H1 (cell line): ENCODE data around the gene SYNJ2. TPM values are rescaled to one million over a fixed set of nuclear protein-coding genes. Genes with fewer than 3 reads are reported as not detected.

Source experiments
- CTCF ChIA-PET: fragments of 300-600 bp; sonication (Branson Sonifier 250); formaldehyde crosslinking; loops from one replicate; lab custom pipeline; 2021; ENCODE audit not compliant: partially characterized antibody; lab: Charles Lee
- POLR2A ChIA-PET: fragments of 300-600 bp; sonication (Branson Sonifier 250); formaldehyde crosslinking; loops from one replicate; lab custom pipeline; 2021; ENCODE audit warnings: inconsistent platforms; ENCODE audit not compliant: partially characterized antibody; lab: Charles Lee
- DNase-seq, 2 experiments: peaks; one replicate each; pipeline versions ENCODE4 v3.0.0 to v3.0.0-alpha.2; 2010 to 2022; ENCODE audit warnings: low spot score in 2 of 2, low read depth in 1 of 2, mixed read lengths in 1 of 2
- FAIRE-seq: peaks from 2 replicates; lab custom pipeline; 2011; peaks lifted over from hg19 to GRCh38; lab: Jason Lieb, UNC
- H2AFZ ChIP-seq: 2 replicates; pipeline ENCODE4 v1.8.1; 2012; ENCODE audit warnings: low read length, inconsistent platforms
- H2AK5ac ChIP-seq: 2 replicates; pipeline ENCODE4 v1.6.1; 2013; ENCODE audit warnings: low read depth, low read length
- H2BK120ac ChIP-seq: replicated peaks from 2 replicates; pipeline ENCODE3; 2013; ENCODE audit warnings: low read depth, low read length, inconsistent platforms
- H2BK12ac ChIP-seq: 2 replicates; pipeline ENCODE4 v1.6.1; 2013; ENCODE audit warnings: low read depth, low read length
- H2BK15ac ChIP-seq: 2 replicates; pipeline ENCODE4 v1.6.1; 2013; ENCODE audit warnings: low read length
- H2BK20ac ChIP-seq: 2 replicates; pipeline ENCODE4 v1.6.1; 2013; ENCODE audit warnings: low read length
- H2BK5ac ChIP-seq: 2 replicates; pipeline ENCODE4 v1.6.1; 2013; ENCODE audit warnings: low read depth, low read length
- H3K14ac ChIP-seq: 2 replicates; pipeline ENCODE4 v1.6.1; 2013; ENCODE audit warnings: inconsistent platforms; ENCODE audit not compliant: insufficient read length
- H3K18ac ChIP-seq: 2 replicates; pipeline ENCODE4 v1.6.1; 2013; ENCODE audit warnings: low read length; ENCODE audit errors: extremely low read depth
- H3K23ac ChIP-seq: 2 replicates; pipeline ENCODE4 v1.6.1; 2013; ENCODE audit warnings: inconsistent platforms; ENCODE audit not compliant: insufficient read length
- H3K23me2 ChIP-seq: 2 replicates; pipeline ENCODE4 v1.6.1; 2013; ENCODE audit warnings: low read depth, low read length
- H3K27ac ChIP-seq: 2 replicates; pipeline ENCODE4 v1.6.1; 2011; ENCODE audit warnings: low read depth, low read length, inconsistent platforms
- H3K27me3 ChIP-seq, 4 experiments: replicated peaks in 1 of 4; 1 replicate in 1 of 4; 2 replicates in 3 of 4; pipeline versions ENCODE4 v1.6.1 to v1.8.1; 2011 to 2013; ENCODE audit warnings: low read length in 3 of 4, mild to moderate bottlenecking in 3 of 4, inconsistent platforms in 2 of 4, mixed read lengths in 2 of 4, moderate library complexity in 1 of 4; ENCODE audit not compliant: control insufficient read depth in 3 of 4, insufficient read depth in 3 of 4; ENCODE audit errors: extremely low read depth in 1 of 4
- H3K36me3 ChIP-seq, 4 experiments: 2 replicates each; pipeline versions ENCODE4 v1.6.1 to v1.8.1; 2011 to 2013; ENCODE audit warnings: mild to moderate bottlenecking in 4 of 4, low read length in 3 of 4, moderate library complexity in 2 of 4, control low read depth in 1 of 4, inconsistent platforms in 1 of 4; ENCODE audit not compliant: insufficient read depth in 4 of 4, control insufficient read depth in 2 of 4
- H3K4ac ChIP-seq: replicated peaks from 2 replicates; pipeline ENCODE3; 2013; ENCODE audit warnings: low read length, low read depth, mixed read lengths, inconsistent platforms; ENCODE audit not compliant: insufficient read length
- H3K4me1 ChIP-seq, 4 experiments: replicated peaks in 1 of 4; 1 replicate in 1 of 4; 2 replicates in 3 of 4; pipeline versions ENCODE4 v1.6.1 to v1.8.1; 2011 to 2013; ENCODE audit warnings: low read length in 3 of 4, inconsistent platforms in 2 of 4, mixed read lengths in 1 of 4; ENCODE audit not compliant: insufficient read depth in 4 of 4, control insufficient read depth in 3 of 4
- H3K4me2 ChIP-seq, 2 experiments: 2 replicates each; pipeline versions ENCODE4 v1.6.1 to v1.8.1; 2011 to 2013; ENCODE audit warnings: low read depth in 2 of 2, low read length in 2 of 2, control low read depth in 1 of 2, inconsistent platforms in 1 of 2, mild to moderate bottlenecking in 1 of 2; ENCODE audit not compliant: insufficient read depth in 1 of 2
- H3K4me3 ChIP-seq, 4 experiments: fragments of 200-600, 300-600 bp in 1 of 4; sonication (generic), shearing (Covaris generic), sonication (Bioruptor Twin) in 1 of 4; 2 replicates each; pipeline versions ENCODE4 v1.5.1 to v1.8.1; 2011 to 2016; ENCODE audit warnings: low read length in 4 of 4, low read depth in 3 of 4, control low read depth in 2 of 4, inconsistent platforms in 2 of 4, mild to moderate bottlenecking in 2 of 4, mixed read lengths in 1 of 4, moderate library complexity in 1 of 4; ENCODE audit not compliant: insufficient read depth in 2 of 4; ENCODE audit errors: extremely low read depth in 1 of 4
- H3K56ac ChIP-seq: replicated peaks from 2 replicates; pipeline ENCODE3; 2013; ENCODE audit warnings: low read depth, mild to moderate bottlenecking, mixed read lengths, low read length, inconsistent platforms; ENCODE audit not compliant: insufficient read length
- H3K79me1 ChIP-seq: 2 replicates; pipeline ENCODE4 v1.6.1; 2013; ENCODE audit warnings: low read depth, low read length, control low read depth
- H3K79me2 ChIP-seq, 2 experiments: 2 replicates each; pipeline versions ENCODE4 v1.6.1 to v1.8.1; 2012 to 2013; ENCODE audit warnings: low read length in 2 of 2, mild to moderate bottlenecking in 2 of 2, inconsistent platforms in 1 of 2; ENCODE audit not compliant: insufficient read depth in 2 of 2, control insufficient read depth in 1 of 2
- H3K9ac ChIP-seq, 4 experiments: replicated peaks in 1 of 4; 1 replicate in 1 of 4; 2 replicates in 3 of 4; pipeline versions ENCODE4 v1.6.1 to v1.8.1; 2011 to 2013; ENCODE audit warnings: low read depth in 3 of 4, low read length in 3 of 4, control low read depth in 2 of 4, mild to moderate bottlenecking in 2 of 4, moderate library complexity in 2 of 4, inconsistent platforms in 1 of 4; ENCODE audit errors: extremely low read depth in 1 of 4
- H3K9me3 ChIP-seq, 2 experiments: 2 replicates each; pipeline versions ENCODE4 v1.6.1 to v1.8.1; 2012 to 2013; ENCODE audit warnings: mild to moderate bottlenecking in 2 of 2, moderate library complexity in 2 of 2, control low read depth in 1 of 2, inconsistent platforms in 1 of 2, low read depth in 1 of 2, low read length in 1 of 2, mixed read lengths in 1 of 2; ENCODE audit not compliant: insufficient read depth in 2 of 2
- H4K20me1 ChIP-seq, 2 experiments: replicated peaks in 1 of 2; 2 replicates each; pipeline versions ENCODE3 to v1.8.1; 2011 to 2013; ENCODE audit warnings: inconsistent platforms in 2 of 2, low read length in 2 of 2, mild to moderate bottlenecking in 1 of 2; ENCODE audit not compliant: insufficient read depth in 2 of 2, control insufficient read depth in 1 of 2
- H4K5ac ChIP-seq: 2 replicates; pipeline ENCODE4 v1.6.1; 2013; ENCODE audit warnings: low read length, low read depth, mixed read lengths, inconsistent platforms; ENCODE audit not compliant: insufficient read length
- H4K8ac ChIP-seq: 2 replicates; pipeline ENCODE4 v1.8.0; 2013; ENCODE audit warnings: mild to moderate bottlenecking, moderate library complexity, low read length, inconsistent platforms; ENCODE audit not compliant: insufficient read depth; ENCODE audit errors: extremely low read depth
- H4K91ac ChIP-seq: replicated peaks from 2 replicates; pipeline ENCODE3; 2013; ENCODE audit warnings: low read length, mixed read lengths, inconsistent platforms; ENCODE audit not compliant: insufficient read length
- BRCA1 ChIP-seq: IDR thresholded peaks from 2 replicates; pipeline ENCODE4 v1.6.1; 2012; ENCODE audit warnings: low read depth, low read length, improper control_type of control experiment
- EZH2 ChIP-seq: fragments of 200-600 bp; sonication (generic); IDR thresholded peaks from 2 replicates; pipeline ENCODE4 v1.7.1; 2012; ENCODE audit warnings: low read depth, mild to moderate bottlenecking, moderate library complexity, low read length, inconsistent platforms; ENCODE audit not compliant: severe bottlenecking
- RFX5 ChIP-seq: IDR thresholded peaks from 2 replicates; pipeline ENCODE4 v1.6.1; 2011; ENCODE audit warnings: low read depth, low read length, improper control_type of control experiment, borderline replicate concordance
- WGBS, 2 experiments: shearing (Covaris generic) in 1 of 2; methylation state at CpG; one replicate each; pipeline versions ENCODE4 v1.1.6 to v1.1.7; 2013 to 2015; ENCODE audit warnings: low lambda C conversion rate in 2 of 2, mixed read lengths in 2 of 2, inconsistent platforms in 1 of 2, low coverage in 1 of 2, missing lambda C conversion rate in 1 of 2; ENCODE audit not compliant: insufficient replicate concordance in 2 of 2, insufficient coverage in 1 of 2, insufficient read length in 1 of 2; ENCODE audit errors: extremely low coverage in 1 of 2, missing lambda C conversion rate in 1 of 2; 5-methylcytosine and 5-hydroxymethylcytosine counted together
- polyA plus RNA-seq, 7 experiments: library from polyadenylated mRNA; depleted of rRNA in 3 of 7; stranded (reverse) in 5 of 7; unstranded in 2 of 7; fragments of >200 nt in 5 of 7; fragments of 200-250 nt in 2 of 7; gene quantifications; 1 replicate in 5 of 7; 2 replicates in 1 of 7; 4 replicates in 1 of 7; pipeline versions ENCODE4 v1.2.1 to v1.2.3, GENCODE V29; 2011 to 2013; ENCODE audit warnings: missing spikeins in 2 of 7, mixed read lengths in 2 of 7
- total RNA-seq: library from RNA; stranded (reverse); fragmentation: NEBNext Ultra II Directional; extraction: Animal tissue kit (Norgen Biotek cat#: 25700); gene quantifications from 2 replicates; pipeline ENCODE4 v1.2.1, GENCODE V29; 2021
- TF ChIP-seq, protein P1 (sequence below): IDR thresholded peaks from 2 replicates; pipeline ENCODE4 v1.6.1; 2012; ENCODE audit warnings: inconsistent platforms
- TF ChIP-seq, protein P2 (sequence below): IDR thresholded peaks from 2 replicates; pipeline ENCODE4 v1.6.1; 2012; ENCODE audit warnings: inconsistent platforms
- TF ChIP-seq, protein P3 (sequence below): IDR thresholded peaks from 2 replicates; pipeline ENCODE4 v1.6.1; 2011; ENCODE audit warnings: low read depth, mild to moderate bottlenecking, low read length; ENCODE audit not compliant: insufficient read depth

SYNJ2 gene
- total and polyA plus RNA-seq, 2 of the 8 experiments (the other 6 are each of a cell fraction or from before 2014, with no cell fraction given): 3.7 to 13.9 TPM

- no peaks in the 10 kb centered on the region; the same call in 1 of the 2 replicates for H3K79me1 ChIP-seq
- no peaks in the 10 kb centered on the region for H3K36me3 ChIP-seq
- no peak overlapping the region for H4K5ac ChIP-seq
- no peaks in the 10 kb centered on the region for H3K9me3 ChIP-seq
- POLR2A ChIA-PET: interaction anchor here (2.3 kb wide), 1 partner anchor 9 kb away, joined by 7 read pairs; no protein-coding TSS in a partner anchor
- no peaks in the 10 kb centered on the region for H4K20me1 ChIP-seq
- H3K56ac ChIP-seq: no peak overlapping the region
- CTCF ChIA-PET: interaction anchor here (1.0 to 1.5 kb wide), 4 partner anchors 8 to 37 kb away, joined by 3 to 4 read pairs (median 3); no protein-coding TSS in a partner anchor
- H2AFZ ChIP-seq: no peak overlapping the region
- H3K23ac ChIP-seq: no peak overlapping the region
- H3K27ac ChIP-seq: no peak overlapping the region
- 83% methylated on average over 2 of the region's 2 CpGs; no CpG with 5 or more reads in 1 of the 2 experiments for WGBS, 2 experiments
- H4K91ac ChIP-seq: no peak overlapping the region
- H2BK12ac ChIP-seq: no peak overlapping the region
- H3K79me2 ChIP-seq: no peaks in the 10 kb centered on the region
- no peak overlapping the region; the same call in 1 of the 2 replicates for H2BK5ac ChIP-seq
- H2BK15ac ChIP-seq: no peak overlapping the region
- no peak overlapping the region for H3K9ac ChIP-seq
- peaks cover 0 to 4% (median 0%) of the 10 kb centered on the region in 4 experiments; a peak in 2 of 7 replicates for H3K4me1 ChIP-seq
- H3K4me2 ChIP-seq: no peak overlapping the region
- no peak overlapping the region for H3K18ac ChIP-seq
- H3K4me3 ChIP-seq: no peak overlapping the region
- DNase-seq: no peak
- no peaks in the 10 kb centered on the region for H3K27me3 ChIP-seq
- no peak overlapping the region for H2BK20ac ChIP-seq
- H3K4ac ChIP-seq: no peak overlapping the region
- H2AK5ac ChIP-seq: no peak overlapping the region
- H3K14ac ChIP-seq: no peak overlapping the region
- TF ChIP-seq, protein P1, sequence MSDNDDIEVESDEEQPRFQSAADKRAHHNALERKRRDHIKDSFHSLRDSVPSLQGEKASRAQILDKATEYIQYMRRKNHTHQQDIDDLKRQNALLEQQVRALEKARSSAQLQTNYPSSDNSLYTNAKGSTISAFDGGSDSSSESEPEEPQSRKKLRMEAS: no peak
- no peak for TF ChIP-seq BRCA1
- no peak for TF ChIP-seq EZH2
- no peak for TF ChIP-seq RFX5
- TF ChIP-seq, protein P2, sequence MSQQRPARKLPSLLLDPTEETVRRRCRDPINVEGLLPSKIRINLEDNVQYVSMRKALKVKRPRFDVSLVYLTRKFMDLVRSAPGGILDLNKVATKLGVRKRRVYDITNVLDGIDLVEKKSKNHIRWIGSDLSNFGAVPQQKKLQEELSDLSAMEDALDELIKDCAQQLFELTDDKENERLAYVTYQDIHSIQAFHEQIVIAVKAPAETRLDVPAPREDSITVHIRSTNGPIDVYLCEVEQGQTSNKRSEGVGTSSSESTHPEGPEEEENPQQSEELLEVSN: no peak
- TF ChIP-seq, protein P3, sequence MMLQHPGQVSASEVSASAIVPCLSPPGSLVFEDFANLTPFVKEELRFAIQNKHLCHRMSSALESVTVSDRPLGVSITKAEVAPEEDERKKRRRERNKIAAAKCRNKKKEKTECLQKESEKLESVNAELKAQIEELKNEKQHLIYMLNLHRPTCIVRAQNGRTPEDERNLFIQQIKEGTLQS: no peak
- TF ChIP-seq, all 59 proteins: peak for 0
- no peak overlapping the region for H2BK120ac ChIP-seq
- H3K23me2 ChIP-seq: no peaks in the 10 kb centered on the region
- H4K8ac ChIP-seq: no peak overlapping the region
- FAIRE-seq: no peak
Measured at GRCh38 chr6:158020811-158021210, 39.1 kb downstream of the SYNJ2 start.
